Neuronal stem cell (in vitro differentiated cells): ENCODE data around the gene SSBP2.

Source experiments
- DNase-seq: peaks from one replicate; pipeline ENCODE4 v3.0.0-alpha.2; 2013; ENCODE audit warnings: low spot score
- H2AFZ ChIP-seq: one replicate; pipeline ENCODE4 v1.6.1; 2013; ENCODE audit warnings: mild to moderate bottlenecking, low read length, inconsistent platforms
- H2AK5ac ChIP-seq: 2 replicates; pipeline ENCODE4 v1.6.1; 2013; ENCODE audit warnings: low read depth, mild to moderate bottlenecking, inconsistent platforms, low read length, moderate library complexity, mixed read lengths
- H2BK120ac ChIP-seq: 2 replicates; pipeline ENCODE4 v1.6.1; 2013; ENCODE audit warnings: low read depth, mild to moderate bottlenecking, inconsistent platforms, low read length, moderate library complexity, mixed read lengths
- H2BK12ac ChIP-seq: one replicate; pipeline ENCODE4 v1.6.1; 2013; ENCODE audit warnings: low read length, inconsistent platforms
- H2BK15ac ChIP-seq: 2 replicates; pipeline ENCODE4 v1.6.1; 2013; ENCODE audit warnings: mild to moderate bottlenecking, low read length, inconsistent platforms, mixed read lengths
- H2BK5ac ChIP-seq: one replicate; pipeline ENCODE4 v1.6.1; 2013; ENCODE audit warnings: inconsistent platforms, mild to moderate bottlenecking, low read length, moderate library complexity
- H3K14ac ChIP-seq: one replicate; pipeline ENCODE4 v1.6.1; 2013; ENCODE audit warnings: low read length, inconsistent platforms
- H3K18ac ChIP-seq: 2 replicates; pipeline ENCODE4 v1.6.1; 2013; ENCODE audit warnings: low read length, inconsistent platforms
- H3K23ac ChIP-seq: 2 replicates; pipeline ENCODE4 v1.6.1; 2013; ENCODE audit warnings: low read depth, mild to moderate bottlenecking, mixed read lengths, low read length, inconsistent platforms; ENCODE audit not compliant: poor library complexity
- H3K27ac ChIP-seq: replicated peaks from 3 replicates; pipeline ENCODE4 v1.5.1; 2013; ENCODE audit warnings: low read length, inconsistent platforms
- H3K27me3 ChIP-seq, 3 experiments: 2 replicates each; pipeline ENCODE4 v1.6.1; 2013; ENCODE audit warnings: low read length in 3 of 3, mild to moderate bottlenecking in 2 of 3, inconsistent platforms in 1 of 3, low read depth in 1 of 3, mixed read lengths in 1 of 3, moderate library complexity in 1 of 3; ENCODE audit not compliant: control insufficient read depth in 3 of 3, insufficient read depth in 3 of 3
- H3K36me3 ChIP-seq, 2 donors: replicated peaks in 1 of 2; 2 replicates each; pipeline ENCODE4 v1.6.1; 2013; ENCODE audit warnings: low read length in 2 of 2; ENCODE audit not compliant: control insufficient read depth in 2 of 2, insufficient read depth in 2 of 2
- H3K4ac ChIP-seq: 2 replicates; pipeline ENCODE4 v1.6.1; 2013; ENCODE audit warnings: inconsistent platforms, mild to moderate bottlenecking, low read length, moderate library complexity
- H3K4me1 ChIP-seq, 2 donors: 1 replicate in 1 of 2; 2 replicates in 1 of 2; pipeline ENCODE4 v1.6.1; 2013; ENCODE audit warnings: low read length in 2 of 2, low read depth in 1 of 2; ENCODE audit not compliant: control insufficient read depth in 2 of 2, insufficient read depth in 1 of 2
- H3K4me2 ChIP-seq: one replicate; pipeline ENCODE4 v1.6.1; 2013; ENCODE audit warnings: mild to moderate bottlenecking, low read length, inconsistent platforms; ENCODE audit not compliant: insufficient read depth, poor library complexity, severe bottlenecking
- H3K4me3 ChIP-seq, 2 donors: 2 replicates each; pipeline ENCODE4 v1.5.1; 2013; ENCODE audit warnings: low read length in 2 of 2, mild to moderate bottlenecking in 2 of 2, inconsistent platforms in 1 of 2, moderate library complexity in 1 of 2
- H3K79me1 ChIP-seq: one replicate; pipeline ENCODE4 v1.6.1; 2013; ENCODE audit warnings: low read depth, mild to moderate bottlenecking, inconsistent platforms, low read length, moderate library complexity
- H3K9ac ChIP-seq: one replicate; pipeline ENCODE4 v1.6.1; 2013; ENCODE audit warnings: mild to moderate bottlenecking, low read depth, low read length, inconsistent platforms; ENCODE audit not compliant: poor library complexity
- H3K9me3 ChIP-seq, 2 donors: replicated peaks in 1 of 2; 2 replicates each; pipeline versions ENCODE3 to v1.6.1; 2013; ENCODE audit warnings: low read length in 2 of 2, mild to moderate bottlenecking in 2 of 2, inconsistent platforms in 1 of 2, low read depth in 1 of 2, mixed read lengths in 1 of 2, moderate library complexity in 1 of 2; ENCODE audit not compliant: control insufficient read depth in 2 of 2, insufficient read depth in 1 of 2
- H4K8ac ChIP-seq: one replicate; pipeline ENCODE4 v1.6.1; 2013; ENCODE audit warnings: low read depth, mild to moderate bottlenecking, inconsistent platforms, low read length, moderate library complexity
- H4K91ac ChIP-seq: one replicate; pipeline ENCODE4 v1.6.1; 2013; ENCODE audit warnings: low read length, low read depth, mild to moderate bottlenecking, inconsistent platforms; ENCODE audit not compliant: poor library complexity
- WGBS, 2 donors: extraction: QIAGEN DNeasy Blood & Tissue Kit; methylation state at CpG; one replicate each; pipeline ENCODE4 v1.1.7; 2013; ENCODE audit warnings: missing lambda C conversion rate in 2 of 2, mixed read lengths in 1 of 2; ENCODE audit not compliant: insufficient read length in 2 of 2, insufficient replicate concordance in 1 of 2; ENCODE audit errors: extremely low coverage in 2 of 2; 5-methylcytosine and 5-hydroxymethylcytosine counted together

SSBP2 gene

GRCh38 chr5:81469676-81470075, 281.2 kb downstream of the SSBP2 start:
- Histone ChIP-seq H2BK15ac (no peak overlapping the region), H3K9me3 (peaks cover 4 to 18% of the 10 kb centered on the region in 2 donors)

GRCh38 chr5:81450940-81451339, 300.0 kb downstream of the SSBP2 start:
- no peak overlapping the region for H3K9ac ChIP-seq
- no peak overlapping the region for H2BK5ac ChIP-seq
- H3K18ac ChIP-seq = no peak overlapping the region
- peaks cover 5 to 44% of the 10 kb centered on the region in 2 donors for H3K36me3 ChIP-seq
- no peak overlapping the region for H3K23ac ChIP-seq
- H4K8ac ChIP-seq = no peak overlapping the region
- H4K91ac ChIP-seq = no peak overlapping the region
- no peak overlapping the region for H2AFZ ChIP-seq
- H3K14ac ChIP-seq = no peak overlapping the region
- H3K4me3 ChIP-seq = no peak overlapping the region
- no peak overlapping the region for H2BK15ac ChIP-seq
- no peak overlapping the region for H3K4ac ChIP-seq
- no peak overlapping the region for H2AK5ac ChIP-seq
- no peaks in the 10 kb centered on the region for H3K4me1 ChIP-seq
- H3K9me3 ChIP-seq = peaks cover 0 to 5% of the 10 kb centered on the region in 2 donors
- peaks cover 3% of the 10 kb centered on the region for H3K79me1 ChIP-seq
- H3K27me3 ChIP-seq = no peaks in the 10 kb centered on the region
- DNase-seq = no peak
- WGBS, 2 donors = no CpG with 5 or more reads among the region's 2 CpGs
- no peak overlapping the region for H2BK12ac ChIP-seq
- no peak overlapping the region for H2BK120ac ChIP-seq
- H3K27ac ChIP-seq = no peak overlapping the region
- no peak overlapping the region for H3K4me2 ChIP-seq

More at GRCh38 chr5:81469676-81470075, 281.2 kb downstream of the SSBP2 start:
- no peak overlapping the region for H2BK5ac ChIP-seq
- no peak overlapping the region for H3K4ac ChIP-seq
- no peak overlapping the region for H2AFZ ChIP-seq
- H4K91ac ChIP-seq = no peak overlapping the region
- H2AK5ac ChIP-seq = no peak overlapping the region
- H3K4me2 ChIP-seq = no peak overlapping the region
- no peak overlapping the region for H4K8ac ChIP-seq
- DNase-seq = no peak
- H3K4me3 ChIP-seq = no peak overlapping the region
- no peak overlapping the region for H3K27ac ChIP-seq
- no peaks in the 10 kb centered on the region for H3K4me1 ChIP-seq
- no peaks in the 10 kb centered on the region for H3K27me3 ChIP-seq
- H3K79me1 ChIP-seq = no peaks in the 10 kb centered on the region
- no peak overlapping the region for H3K9ac ChIP-seq
- no peak overlapping the region for H3K23ac ChIP-seq
- no peak overlapping the region for H3K14ac ChIP-seq
- H3K36me3 ChIP-seq = peaks cover 10 to 96% of the 10 kb centered on the region in 2 donors
- no peak overlapping the region for H3K18ac ChIP-seq
- no peak overlapping the region for H2BK12ac ChIP-seq
- no peak overlapping the region for H2BK120ac ChIP-seq

GRCh38 chr5:81435023-81435422, 315.9 kb downstream of the SSBP2 start:
- no CpG with 5 or more reads among the region's 6 CpGs for WGBS, 2 donors
- H2AK5ac ChIP-seq = no peak overlapping the region
- no peak overlapping the region for H3K27ac ChIP-seq
- no peak overlapping the region for H3K4ac ChIP-seq
- H3K14ac ChIP-seq = no peak overlapping the region
- H3K23ac ChIP-seq = no peak overlapping the region
- no peaks in the 10 kb centered on the region for H3K27me3 ChIP-seq
- H3K36me3 ChIP-seq = peaks cover 6 to 62% of the 10 kb centered on the region in 2 donors
- DNase-seq = no peak
- no peaks in the 10 kb centered on the region for H3K9me3 ChIP-seq
- H2AFZ ChIP-seq = no peak overlapping the region
- no peak overlapping the region for H2BK120ac ChIP-seq
- no peaks in the 10 kb centered on the region for H3K79me1 ChIP-seq
- no peak overlapping the region for H4K91ac ChIP-seq
- H3K4me2 ChIP-seq = no peak overlapping the region
- H4K8ac ChIP-seq = no peak overlapping the region
- no peak overlapping the region for H2BK15ac ChIP-seq
- H3K4me3 ChIP-seq = no peak overlapping the region
- H3K18ac ChIP-seq = no peak overlapping the region
- H2BK5ac ChIP-seq = no peak overlapping the region
- no peak overlapping the region for H3K9ac ChIP-seq
- no peaks in the 10 kb centered on the region for H3K4me1 ChIP-seq
- H2BK12ac ChIP-seq = no peak overlapping the region

- no peak overlapping the region for H3K4me3 ChIP-seq
- H3K4ac ChIP-seq = no peak overlapping the region
- no peak overlapping the region for H3K27ac ChIP-seq
- no peaks in the 10 kb centered on the region for H3K79me1 ChIP-seq
- DNase-seq = no peak
- no peak overlapping the region for H2BK120ac ChIP-seq
- no peaks in the 10 kb centered on the region for H3K27me3 ChIP-seq
- H3K4me1 ChIP-seq = peaks cover 1 to 3% of the 10 kb centered on the region in 2 donors
- no peak overlapping the region for H2AK5ac ChIP-seq
- no peak overlapping the region for H3K18ac ChIP-seq
- no peak overlapping the region for H2BK12ac ChIP-seq
- H3K36me3 ChIP-seq = peaks cover 3 to 57% of the 10 kb centered on the region in 2 donors
- H3K9me3 ChIP-seq = no peaks in the 10 kb centered on the region
- no peak overlapping the region for H3K4me2 ChIP-seq
- no peak overlapping the region for H3K23ac ChIP-seq
- no peak overlapping the region for H2AFZ ChIP-seq
- H2BK15ac ChIP-seq = no peak overlapping the region
- no peak overlapping the region for H3K9ac ChIP-seq
- H4K91ac ChIP-seq = no peak overlapping the region
- H4K8ac ChIP-seq = no peak overlapping the region
- H3K14ac ChIP-seq = no peak overlapping the region
- H2BK5ac ChIP-seq = no peak overlapping the region
Measured at GRCh38 chr5:81429985-81430384, 320.9 kb downstream of the SSBP2 start.
